RKO (cell line): ENCODE results near the gene NBEAL2.

ENCODE experiments used
- DNase-seq: peaks from one replicate; pipeline ENCODE4 v3.0.0-alpha.2; 2016; ENCODE audit warnings: low spot score

Gene NBEAL2

GRCh38 chr3:47047069-47047468, 67.6 kb downstream of the NBEAL2 start:
- no peak for DNase-seq

GRCh38 chr3:47047673-47048072, 68.2 kb downstream of the NBEAL2 start:
- DNase-seq: no peak

GRCh38 chr3:47054412-47054811, 74.9 kb downstream of the NBEAL2 start:
- no peak for DNase-seq

- DNase-seq: no peak
These were observed 77.2 kb downstream of the NBEAL2 start for GRCh38 chr3:47056705-47057104.

GRCh38 chr3:47057212-47057671, 77.8 kb downstream of the NBEAL2 start:
- DNase-seq: peak; percentile 62
